GM18498 (cell line): ENCODE measurements around the gene HLF.
"Not testable (repeated sequence)": the region's sequence is repeated elsewhere in the genome, so short reads cannot be mapped to it uniquely, and the experiment has no call there.

ENCODE experiments used
- ATAC-seq: cut with Tn5 transposase; IDR thresholded peaks from one replicate; pipeline ENCODE4 v1.9.1; 2021; ENCODE audit warnings: mild to moderate bottlenecking, moderate library complexity; ENCODE audit not compliant: unreplicated experiment

HLF gene

GRCh38 chr17:55324296-55324978 lies 59.7 kb downstream of the HLF start:
- no peak for ATAC-seq

- ATAC-seq = no peak
These were observed 60.6 kb downstream of the HLF start for GRCh38 chr17:55325406-55325805.

GRCh38 chr17:55326030-55326429 lies 61.3 kb downstream of the HLF start:
- no peak for ATAC-seq

GRCh38 chr17:55327225-55328088 lies 62.7 kb downstream of the HLF start:
- no peak for ATAC-seq

GRCh38 chr17:55328514-55328913 lies 63.8 kb downstream of the HLF start:
- ATAC-seq = not testable (repeated sequence)

GRCh38 chr17:55330344-55330933 lies 65.7 kb downstream of the HLF start:
- ATAC-seq = no peak

GRCh38 chr17:55332296-55333041 lies 67.7 kb downstream of the HLF start:
- no peak for ATAC-seq

- no peak for ATAC-seq
These were observed 69.5 kb downstream of the HLF start for GRCh38 chr17:55334285-55334684.

GRCh38 chr17:55334881-55335540 lies 70.3 kb downstream of the HLF start:
- no peak for ATAC-seq

- no peak for ATAC-seq
These were observed 70.9 kb downstream of the HLF start for GRCh38 chr17:55335625-55336024.

- ATAC-seq = no peak
These were observed 71.7 kb downstream of the HLF start for GRCh38 chr17:55336426-55336825.

GRCh38 chr17:55340176-55340575 lies 75.4 kb downstream of the HLF start:
- no peak for ATAC-seq

GRCh38 chr17:55340686-55341085 lies 75.9 kb downstream of the HLF start:
- ATAC-seq = no peak

- ATAC-seq = no peak
These were observed 76.7 kb downstream of the HLF start for GRCh38 chr17:55341432-55341831.

GRCh38 chr17:55342800-55343585 lies 78.2 kb downstream of the HLF start:
- no peak for ATAC-seq

GRCh38 chr17:55343900-55344513 lies 79.2 kb downstream of the HLF start:
- no peak for ATAC-seq

- ATAC-seq = no peak
These were observed 79.8 kb downstream of the HLF start for GRCh38 chr17:55344514-55344997.

- no peak for ATAC-seq
These were observed 80.4 kb downstream of the HLF start for GRCh38 chr17:55345132-55345531.

GRCh38 chr17:55346658-55347057 lies 81.9 kb downstream of the HLF start:
- no peak for ATAC-seq
